Measurements from ENCODE around the gene CAMK2B.
"Not testable (repeated sequence)": the region's sequence is repeated elsewhere in the genome, so short reads cannot be mapped to it uniquely, and the experiment has no call there.

- TF ChIP-seq CTCF, POLR2A (IDR thresholded peaks at IDR 0.05): not testable (repeated sequence)
Measured at GRCh38 chr7:44174694-44174948, 150.8 kb downstream of the CAMK2B start.

Measured in suprapubic skin (tissue), 3 donors.